Keratinocyte (primary cell): ENCODE data around the gene RNF141. TPM values are rescaled to one million over a fixed set of nuclear protein-coding genes. Genes with fewer than 3 reads are reported as not detected.

Source experiments
- DNase-seq: peaks from one replicate; pipeline ENCODE4 v3.0.0-alpha.2; 2011; ENCODE audit warnings: low read depth, missing footprints, low spot score
- FAIRE-seq: peaks from 2 replicates; lab custom pipeline; 2011; peaks lifted over from hg19 to GRCh38; lab: Jason Lieb, UNC
- H2AFZ ChIP-seq: 2 replicates; pipeline ENCODE4 v1.6.0; 2012; ENCODE audit warnings: low read length, control low read depth, inconsistent platforms; ENCODE audit not compliant: control insufficient read depth
- H3K27ac ChIP-seq: 2 replicates; pipeline ENCODE4 v1.5.1; 2011; ENCODE audit warnings: low read length; ENCODE audit not compliant: control insufficient read depth, insufficient read depth
- H3K27me3 ChIP-seq: 3 replicates; pipeline ENCODE4 v1.6.0; 2011; ENCODE audit warnings: low read length; ENCODE audit not compliant: control insufficient read depth, insufficient read depth; ENCODE audit errors: extremely low read depth
- H3K36me3 ChIP-seq, 2 experiments: 2 replicates in 1 of 2; 3 replicates in 1 of 2; pipeline ENCODE4 v1.5.1; 2011; ENCODE audit warnings: low read length in 2 of 2, mild to moderate bottlenecking in 1 of 2; ENCODE audit not compliant: control insufficient read depth in 2 of 2, insufficient read depth in 2 of 2; ENCODE audit errors: extremely low read depth in 1 of 2
- H3K4me1 ChIP-seq: 3 replicates; pipeline ENCODE4 v1.5.1; 2011; ENCODE audit warnings: low read length; ENCODE audit not compliant: control insufficient read depth, insufficient read depth; ENCODE audit errors: extremely low read depth
- H3K4me2 ChIP-seq: 3 replicates; pipeline ENCODE4 v1.6.0; 2011; ENCODE audit warnings: low read depth, low read length; ENCODE audit not compliant: control insufficient read depth, insufficient read depth; ENCODE audit errors: extremely low read depth
- H3K4me3 ChIP-seq, 3 experiments: fragments of 200-600 bp in 1 of 3; sonication (generic) in 1 of 3; 2 replicates in 2 of 3; 3 replicates in 1 of 3; pipeline ENCODE4 v1.5.1; 2011 to 2016; ENCODE audit warnings: low read length in 3 of 3, mild to moderate bottlenecking in 3 of 3, control low read depth in 2 of 3, inconsistent platforms in 1 of 3, low read depth in 1 of 3, mixed read lengths in 1 of 3, mixed run types in 1 of 3, moderate library complexity in 1 of 3; ENCODE audit not compliant: control insufficient read depth in 2 of 3, insufficient read depth in 2 of 3; ENCODE audit errors: extremely low read depth in 1 of 3
- H3K79me2 ChIP-seq: 2 replicates; pipeline ENCODE4 v1.6.0; 2012; ENCODE audit warnings: low read length; ENCODE audit not compliant: control insufficient read depth, insufficient read depth
- H3K9ac ChIP-seq: 3 replicates; pipeline ENCODE4 v1.6.0; 2011; ENCODE audit warnings: low read length; ENCODE audit not compliant: control insufficient read depth, insufficient read depth; ENCODE audit errors: extremely low read depth
- H3K9me1 ChIP-seq: 3 replicates; pipeline ENCODE4 v1.6.0; 2011; ENCODE audit warnings: low read length; ENCODE audit not compliant: control insufficient read depth, insufficient read depth; ENCODE audit errors: extremely low read depth
- H3K9me3 ChIP-seq: 2 replicates; pipeline ENCODE4 v1.5.1; 2012; ENCODE audit warnings: low read depth, low read length; ENCODE audit not compliant: control insufficient read depth
- H4K20me1 ChIP-seq: 3 replicates; pipeline ENCODE4 v1.6.0; 2011; ENCODE audit warnings: low read length; ENCODE audit not compliant: control insufficient read depth, insufficient read depth; ENCODE audit errors: extremely low read depth
- EZH2 ChIP-seq: IDR thresholded peaks from one replicate; pipeline ENCODE4 v1.6.1; 2012; ENCODE audit warnings: inconsistent platforms, mild to moderate bottlenecking, low read length, moderate library complexity
- dilution Hi-C: fragments of 300-500 bp; cut with MboI; formaldehyde crosslinking; loops from one replicate; pipeline ENCODE4 v1.7.0; 2020; ENCODE audit warnings: low sequenced_read_pairs; ENCODE audit not compliant: extremely low pct_ligation_motif_present
- polyA plus RNA-seq, 5 experiments: library from polyadenylated mRNA; depleted of rRNA in 3 of 5; stranded (reverse) in 3 of 5; stranded (forward) in 1 of 5; unstranded in 1 of 5; fragments of >200 nt; gene quantifications; 1 replicate in 1 of 5; 2 replicates in 3 of 5; 3 replicates in 1 of 5; pipeline versions ENCODE4 v1.2.1 to v1.2.3, GENCODE V29; 2011 to 2012; ENCODE audit warnings: missing spikeins in 2 of 5, low read depth in 1 of 5, low replicate concordance in 1 of 5
- TF ChIP-seq, protein P1 (sequence below), 3 experiments: IDR thresholded peaks in 1 of 3; conservative IDR thresholded peaks in 1 of 3; optimal IDR thresholded peaks in 1 of 3; 2 replicates in 2 of 3; 3 replicates in 1 of 3; pipeline versions ENCODE3 to v1.5.1; 2011; ENCODE audit warnings: low read length in 3 of 3, mild to moderate bottlenecking in 3 of 3, moderate library complexity in 2 of 3, control low read depth in 1 of 3, inconsistent platforms in 1 of 3; ENCODE audit not compliant: insufficient read depth in 2 of 3; ENCODE audit errors: extremely low read depth in 1 of 3

RNF141 gene
- polyA plus RNA-seq, 1 donor (not counting 4 experiments of a cell fraction or from before 2014, with no cell fraction given) = 59.1 TPM

- no peak for TF ChIP-seq EZH2
- TF ChIP-seq, protein P1, sequence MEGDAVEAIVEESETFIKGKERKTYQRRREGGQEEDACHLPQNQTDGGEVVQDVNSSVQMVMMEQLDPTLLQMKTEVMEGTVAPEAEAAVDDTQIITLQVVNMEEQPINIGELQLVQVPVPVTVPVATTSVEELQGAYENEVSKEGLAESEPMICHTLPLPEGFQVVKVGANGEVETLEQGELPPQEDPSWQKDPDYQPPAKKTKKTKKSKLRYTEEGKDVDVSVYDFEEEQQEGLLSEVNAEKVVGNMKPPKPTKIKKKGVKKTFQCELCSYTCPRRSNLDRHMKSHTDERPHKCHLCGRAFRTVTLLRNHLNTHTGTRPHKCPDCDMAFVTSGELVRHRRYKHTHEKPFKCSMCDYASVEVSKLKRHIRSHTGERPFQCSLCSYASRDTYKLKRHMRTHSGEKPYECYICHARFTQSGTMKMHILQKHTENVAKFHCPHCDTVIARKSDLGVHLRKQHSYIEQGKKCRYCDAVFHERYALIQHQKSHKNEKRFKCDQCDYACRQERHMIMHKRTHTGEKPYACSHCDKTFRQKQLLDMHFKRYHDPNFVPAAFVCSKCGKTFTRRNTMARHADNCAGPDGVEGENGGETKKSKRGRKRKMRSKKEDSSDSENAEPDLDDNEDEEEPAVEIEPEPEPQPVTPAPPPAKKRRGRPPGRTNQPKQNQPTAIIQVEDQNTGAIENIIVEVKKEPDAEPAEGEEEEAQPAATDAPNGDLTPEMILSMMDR (optimal IDR thresholded peaks at IDR 0.05 in 1 of 3, IDR thresholded peaks at IDR 0.05 in 1 of 3, conservative IDR thresholded peaks at IDR 0.05 in 1 of 3; ENCODE audit: extremely low read depth in 1 of 3, insufficient read depth in 2 of 3, low read length in 3 of 3) = no peak
- Histone ChIP-seq H3K4me3 (no peak overlapping the region), H3K27me3 (no peaks in the 10 kb centered on the region), H3K4me2 (no peak overlapping the region), H3K27ac (no peak overlapping the region), H3K9me3 (no peaks in the 10 kb centered on the region), H3K9me1 (no peaks in the 10 kb centered on the region), H2AFZ (no peak overlapping the region), H3K4me1 (no peaks in the 10 kb centered on the region), H3K36me3 (peaks cover 23 to 25% of the 10 kb centered on the region in 2 experiments), H3K9ac (no peak overlapping the region), H4K20me1 (no peaks in the 10 kb centered on the region), H3K79me2 (peaks cover 14% of the 10 kb centered on the region)
- FAIRE-seq (no peak), DNase-seq (no peak)
- dilution Hi-C loops = no loop called here
These were observed 78.2 kb downstream of the RNF141 start for GRCh38 chr11:10462746-10463300.

Other genes with a start within 250 kb of the RNF141 start
- gene SBF2, start 247.0 kb downstream of the RNF141 start, polyA plus RNA-seq = 24.2 to 25.0 TPM (median 24.5 TPM) in 3 replicates
- 52.6 to 115 TPM (median 57.9 TPM) in 3 replicates for gene ADM, start 236.1 kb downstream of the RNF141 start, polyA plus RNA-seq
- gene AMPD3, start 85.9 kb downstream of the RNF141 start, polyA plus RNA-seq = 11.1 to 12.5 TPM (median 11.2 TPM) in 3 replicates
- not detected in 3 replicates for gene LYVE1, start 27.5 kb upstream of the RNF141 start, polyA plus RNA-seq
- 0.37 to 0.71 TPM (median 0.51 TPM) in 3 replicates for gene IRAG1, start 152.6 kb upstream of the RNF141 start, polyA plus RNA-seq
- 12.2 to 21.8 TPM (median 15.5 TPM) in 3 replicates for gene CTR9, start 210.1 kb upstream of the RNF141 start, polyA plus RNA-seq